ENCODE data around the gene CST6. TPM values are rescaled to one million over a fixed set of nuclear protein-coding genes. Genes with fewer than 3 reads are reported as not detected.

CST6 gene
- 0.38 and 0.56 TPM in 2 replicates for total RNA-seq

DNA sequence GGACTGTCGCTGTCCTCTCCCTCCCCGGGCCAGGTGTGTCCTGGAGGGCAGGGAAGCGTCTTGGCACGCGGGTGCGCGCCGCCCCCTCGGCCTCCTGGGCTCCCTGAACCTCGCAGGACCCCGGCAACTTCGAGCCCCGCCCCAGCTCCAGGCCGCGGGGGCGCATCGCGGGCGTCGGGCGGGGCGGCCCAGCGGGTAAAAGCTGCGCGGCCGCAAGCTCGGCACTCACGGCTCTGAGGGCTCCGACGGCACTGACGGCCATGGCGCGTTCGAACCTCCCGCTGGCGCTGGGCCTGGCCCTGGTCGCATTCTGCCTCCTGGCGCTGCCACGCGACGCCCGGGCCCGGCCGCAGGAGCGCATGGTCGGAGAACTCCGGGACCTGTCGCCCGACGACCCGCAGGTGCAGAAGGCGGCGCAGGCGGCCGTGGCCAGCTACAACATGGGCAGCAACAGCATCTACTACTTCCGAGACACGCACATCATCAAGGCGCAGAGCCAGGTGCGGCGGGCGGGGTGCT is at the start of gene CST6:
Gene CST6, plus strand, starts transcription at position 224 of the 519 bp plus-strand sequence. Its CDS starts 37 bp downstream, at position 261.

GRCh38 chr11:66001942-66002647 is 9.7 kb upstream of the CST6 start, which contains the start of the genes BANF1 and EIF1AD:
TSS of gene BANF1 (plus strand) at chr11:66002503. CDS start at chr11:66003251, 748 bp downstream.
TSS of gene EIF1AD (minus strand) at chr11:66002157. CDS start at chr11:66000389, 1,768 bp downstream.

GRCh38 chr11:66026017-66026529 is 14.3 kb downstream of the CST6 start, which contains the start of gene CATSPER1:
TSS of gene CATSPER1 (minus strand) at chr11:66026479. CDS start at chr11:66026379, 100 bp downstream.

DNA sequence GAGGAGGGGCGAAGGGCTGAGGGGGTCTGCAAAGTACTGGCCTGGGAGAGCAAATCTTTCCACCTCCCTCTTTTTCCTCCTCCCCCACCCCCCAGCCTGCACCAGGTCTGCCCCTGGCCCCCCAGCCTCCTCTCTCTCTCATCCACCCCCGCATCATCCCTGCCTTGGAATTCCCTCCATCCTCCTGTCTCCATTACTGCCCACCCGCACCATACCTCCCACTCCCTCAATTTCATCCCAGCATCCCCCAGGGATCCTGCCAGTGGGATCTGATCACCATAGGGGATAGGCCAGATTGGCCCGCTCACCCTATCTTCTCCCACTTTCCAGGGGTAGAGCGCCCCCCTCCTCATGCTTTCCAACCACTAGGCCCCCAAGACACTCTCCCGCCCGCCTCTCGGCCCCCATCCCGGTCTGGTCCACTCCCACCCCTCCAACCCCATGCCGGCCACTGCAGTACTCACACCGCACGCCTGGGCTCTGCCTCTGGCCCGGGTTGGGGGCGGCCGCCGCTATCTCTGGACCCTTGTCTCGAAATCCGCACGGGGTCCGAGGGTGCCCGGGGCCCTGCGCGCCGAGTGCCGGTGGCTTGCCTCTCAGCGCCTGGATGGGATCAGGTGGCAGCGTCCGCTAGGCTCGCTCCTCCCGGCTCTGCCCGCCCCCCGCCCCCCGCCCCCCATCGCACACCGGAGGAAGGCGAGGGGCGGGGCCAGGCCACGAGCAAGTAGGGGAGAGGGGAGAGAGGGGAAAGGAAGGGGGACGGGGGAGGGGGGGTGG is 36.9 kb downstream of the CST6 start, which contains the start of gene GAL3ST3:
Gene GAL3ST3, minus strand, starts transcription at position 615 of the 777 bp plus-strand sequence. CDS start 3,746 bp downstream, outside the sequence.

DNA sequence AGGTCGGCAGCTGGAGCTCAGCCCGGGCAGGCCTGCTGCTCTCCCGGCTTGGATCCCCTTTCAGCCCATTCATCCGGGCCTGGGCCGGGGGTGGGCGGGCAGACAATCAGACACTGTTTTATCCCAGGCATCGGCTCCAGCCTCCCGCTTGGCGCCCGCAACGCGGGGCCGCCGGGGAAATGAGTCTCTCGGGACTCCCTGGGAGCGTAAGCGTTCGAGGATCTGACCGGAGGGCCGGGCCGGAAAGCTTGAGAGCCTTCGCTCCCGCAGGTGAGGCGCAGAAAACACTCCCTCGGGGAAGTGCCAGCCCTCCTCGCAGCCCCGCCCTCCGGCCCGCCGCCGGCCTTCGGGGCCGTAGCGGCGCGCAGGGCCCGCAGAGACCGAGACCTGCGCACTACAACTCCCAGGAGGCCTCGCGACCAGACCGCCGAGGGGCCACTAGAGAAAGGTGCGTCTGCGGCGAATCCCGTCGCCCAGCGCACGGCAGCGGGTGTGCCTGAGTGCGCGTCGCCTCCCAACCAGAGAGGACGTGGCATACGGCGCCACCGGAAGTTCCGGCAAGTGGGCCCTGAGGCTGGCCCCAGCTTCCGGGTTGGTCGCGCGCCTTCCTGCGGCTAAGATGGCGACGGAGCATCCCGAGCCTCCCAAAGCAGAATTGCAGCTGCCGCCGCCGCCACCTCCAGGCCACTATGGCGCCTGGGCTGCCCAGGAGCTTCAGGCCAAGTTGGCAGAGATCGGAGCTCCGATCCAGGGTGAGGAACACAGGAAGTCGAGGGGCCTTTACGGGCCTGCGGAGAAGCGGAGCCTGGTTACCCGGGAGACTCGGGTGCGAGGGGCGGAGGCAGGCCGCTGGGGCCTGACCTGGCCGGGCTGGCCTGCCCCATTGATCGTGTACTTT is 40.2 kb downstream of the CST6 start, which contains the start of gene SF3B2:
Gene SF3B2, plus strand, starts transcription at position 599 of the 898 bp plus-strand sequence. Its CDS starts 21 bp downstream, at position 620.

Other genes starting within 250 kb of the CST6 start
- gene AP5B1, start 231.0 kb upstream of the CST6 start, total RNA-seq, result 7.7 and 8.5 TPM in 2 replicates
- under 0.01 TPM in 1 of 2 replicates, not detected in the other for gene OVOL1, start 224.9 kb upstream of the CST6 start, total RNA-seq
- 0.38 and 2.5 TPM in 2 replicates for gene SNX32, start 178.0 kb upstream of the CST6 start, total RNA-seq
- gene CFL1, start 153.8 kb upstream of the CST6 start, total RNA-seq, result 677 and 1,304 TPM in 2 replicates
- 45.4 and 48.7 TPM in 2 replicates for gene MUS81, start 151.6 kb upstream of the CST6 start, total RNA-seq
- 44.9 and 71.0 TPM in 2 replicates for gene EFEMP2, start 139.2 kb upstream of the CST6 start, total RNA-seq
- not detected in 2 replicates for gene CTSW, start 132.2 kb upstream of the CST6 start, total RNA-seq
- gene FIBP, start 123.5 kb upstream of the CST6 start, total RNA-seq, result 128 and 212 TPM in 2 replicates
- 80.3 and 108 TPM in 2 replicates for gene CCDC85B, start 121.3 kb upstream of the CST6 start, total RNA-seq
- 17.5 and 28.6 TPM in 2 replicates for gene FOSL1, start 111.6 kb upstream of the CST6 start, total RNA-seq
- 17.1 and 21.1 TPM in 2 replicates for gene C11orf68, start 92.9 kb upstream of the CST6 start, total RNA-seq
- 130 and 436 TPM in 2 replicates for gene DRAP1, start 92.6 kb upstream of the CST6 start, total RNA-seq
- gene TSGA10IP, start 66.5 kb upstream of the CST6 start, total RNA-seq, result not detected in 2 replicates
- 28.5 and 63.6 TPM in 2 replicates for gene SART1, start 50.3 kb upstream of the CST6 start, total RNA-seq
- gene EIF1AD, start 9.9 kb upstream of the CST6 start, total RNA-seq, result 26.8 and 40.8 TPM in 2 replicates
- 10.7 and 54.1 TPM in 2 replicates for gene BANF1, start 9.5 kb upstream of the CST6 start, total RNA-seq
- under 0.01 and 0.19 TPM in 2 replicates for gene CATSPER1, start 14.5 kb downstream of the CST6 start, total RNA-seq
- gene GAL3ST3, start 37.2 kb downstream of the CST6 start, total RNA-seq, result not detected in 2 replicates
- 141 and 205 TPM in 2 replicates for gene SF3B2, start 40.4 kb downstream of the CST6 start, total RNA-seq
- gene PACS1, start 58.3 kb downstream of the CST6 start, total RNA-seq, result 21.1 and 33.0 TPM in 2 replicates
- 16.9 and 24.5 TPM in 2 replicates for gene KLC2, start 245.7 kb downstream of the CST6 start, total RNA-seq